KOPT-K1 (cell line): Measurements from ENCODE around the gene GPR27.

ENCODE experiments used
- H3K27ac ChIP-seq: fragments of 200-600 bp; sonication (generic); 2 replicates; pipeline ENCODE4 v1.5.1; 2016; ENCODE audit warnings: antibody characterized with exemption, mild to moderate bottlenecking, low read depth, low read length; ENCODE audit not compliant: poor library complexity, severe bottlenecking
- H3K36me3 ChIP-seq: fragments of 200-600 bp; sonication (generic); 2 replicates; pipeline ENCODE4 v1.5.1; 2017; ENCODE audit warnings: antibody characterized with exemption, mild to moderate bottlenecking, low read length, moderate library complexity; ENCODE audit not compliant: insufficient read depth
- H3K9me3 ChIP-seq: fragments of 200-600 bp; sonication (generic); 2 replicates; pipeline ENCODE4 v1.5.1; 2017; ENCODE audit warnings: antibody characterized with exemption, low read length, mild to moderate bottlenecking; ENCODE audit not compliant: insufficient read depth, poor library complexity, severe bottlenecking

GPR27 gene

DNA sequence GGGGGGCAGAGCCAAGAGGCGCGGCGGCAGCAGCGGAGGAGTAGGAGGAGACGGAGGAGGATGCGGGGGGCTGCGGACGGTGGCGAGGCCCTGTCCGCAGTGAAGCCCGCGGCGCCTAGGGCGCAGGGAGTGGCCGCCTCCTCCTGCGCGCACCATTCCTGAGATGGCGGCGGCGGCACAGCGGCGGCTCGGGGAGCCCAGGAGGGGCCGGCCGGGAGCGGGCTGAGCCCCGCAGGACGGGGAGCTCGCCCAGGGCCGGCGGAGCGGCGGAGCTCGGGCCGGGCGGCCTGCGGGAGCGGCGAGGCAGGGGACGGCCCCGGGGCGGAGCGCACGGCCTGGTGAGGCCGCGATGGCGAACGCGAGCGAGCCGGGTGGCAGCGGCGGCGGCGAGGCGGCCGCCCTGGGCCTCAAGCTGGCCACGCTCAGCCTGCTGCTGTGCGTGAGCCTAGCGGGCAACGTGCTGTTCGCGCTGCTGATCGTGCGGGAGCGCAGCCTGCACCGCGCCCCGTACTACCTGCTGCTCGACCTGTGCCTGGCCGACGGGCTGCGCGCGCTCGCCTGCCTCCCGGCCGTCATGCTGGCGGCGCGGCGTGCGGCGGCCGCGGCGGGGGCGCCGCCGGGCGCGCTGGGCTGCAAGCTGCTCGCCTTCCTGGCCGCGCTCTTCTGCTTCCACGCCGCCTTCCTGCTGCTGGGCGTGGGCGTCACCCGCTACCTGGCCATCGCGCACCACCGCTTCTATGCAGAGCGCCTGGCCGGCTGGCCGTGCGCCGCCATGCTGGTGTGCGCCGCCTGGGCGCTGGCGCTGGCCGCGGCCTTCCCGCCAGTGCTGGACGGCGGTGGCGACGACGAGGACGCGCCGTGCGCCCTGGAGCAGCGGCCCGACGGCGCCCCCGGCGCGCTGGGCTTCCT is at the start of gene GPR27:
Gene GPR27, plus strand, starts transcription at position 155 of the 909 bp plus-strand sequence. Its CDS starts 195 bp downstream, at position 350.
- Histone ChIP-seq H3K9me3 (peaks cover 8% of the 10 kb centered on the region), H3K27ac (no peak within 1 kb of the TSS), H3K36me3 (no peaks in the 10 kb centered on the region)

DNA sequence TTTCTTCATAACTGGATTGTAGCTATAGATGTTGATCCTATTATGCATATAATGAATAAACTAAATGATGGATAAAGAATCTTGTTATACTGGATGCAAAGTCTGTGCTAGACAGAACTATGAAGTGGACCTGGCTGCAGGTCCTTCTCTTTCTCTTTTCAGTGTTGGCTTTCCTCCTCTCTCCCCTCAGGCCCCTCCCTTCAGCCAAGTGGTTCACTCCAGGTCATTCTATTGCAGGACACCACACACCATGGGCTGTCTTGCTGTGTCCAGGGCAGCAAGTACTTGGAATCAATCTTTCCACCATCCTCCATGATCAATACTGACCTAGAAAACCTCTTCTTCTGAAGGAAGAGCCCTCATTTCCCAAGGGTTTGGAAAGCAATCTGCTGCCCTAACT is 48.7 kb upstream of the GPR27 start:
- Histone ChIP-seq H3K27ac (no peak overlapping the region), H3K9me3 (no peaks in the 10 kb centered on the region), H3K36me3 (no peaks in the 10 kb centered on the region)

DNA sequence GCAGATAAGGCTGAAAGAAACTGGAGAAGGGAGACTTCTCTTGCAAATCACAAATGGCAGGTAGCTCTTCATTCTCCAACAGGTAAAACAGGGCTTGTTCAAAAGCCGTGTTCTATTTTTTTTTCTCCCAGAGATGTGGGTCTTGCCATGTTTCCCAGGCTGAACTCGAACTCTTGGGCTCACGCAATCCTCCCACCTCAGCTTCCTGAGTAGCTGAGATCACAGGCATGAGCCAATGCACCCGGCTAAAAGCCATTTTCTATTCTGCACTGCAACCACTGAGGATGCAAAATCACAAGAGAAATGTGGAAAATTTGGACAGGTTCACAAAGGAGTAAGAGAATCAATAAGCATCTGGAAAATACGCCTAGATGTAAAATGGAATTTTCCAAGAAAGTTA is 48.0 kb upstream of the GPR27 start:
- Histone ChIP-seq H3K36me3 (no peaks in the 10 kb centered on the region), H3K9me3 (no peaks in the 10 kb centered on the region), H3K27ac (no peak overlapping the region)

DNA sequence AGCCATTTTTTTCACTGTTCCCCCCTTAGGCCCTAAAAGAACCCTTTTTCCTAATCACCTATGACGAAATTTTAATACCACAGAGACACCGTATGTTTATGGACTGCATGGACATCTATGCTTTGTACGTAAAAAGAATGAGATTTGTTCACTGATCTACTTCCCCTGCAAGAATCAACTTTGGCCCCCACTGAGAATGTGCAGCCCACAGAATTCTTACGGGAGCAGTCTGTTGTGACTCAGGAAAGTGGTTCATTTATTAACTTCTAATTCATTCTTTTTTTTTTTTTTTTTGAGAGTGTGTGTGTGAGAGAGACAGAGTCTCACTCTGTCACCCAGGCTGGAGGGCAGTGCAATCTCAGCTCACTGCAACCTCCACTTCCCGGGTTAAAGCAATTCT is 46.1 kb upstream of the GPR27 start:
- no peak overlapping the region for H3K27ac ChIP-seq
- no peaks in the 10 kb centered on the region for H3K36me3 ChIP-seq
- no peaks in the 10 kb centered on the region for H3K9me3 ChIP-seq

- no peaks in the 10 kb centered on the region for H3K36me3 ChIP-seq
- no peaks in the 10 kb centered on the region for H3K9me3 ChIP-seq
- no peak overlapping the region for H3K27ac ChIP-seq
Observed at GRCh38 chr3:71708476-71709105, 45.1 kb upstream of the GPR27 start.

- Histone ChIP-seq H3K9me3 (no peaks in the 10 kb centered on the region), H3K36me3 (no peaks in the 10 kb centered on the region), H3K27ac (no peak overlapping the region)
Observed at GRCh38 chr3:71709908-71710511, 43.6 kb upstream of the GPR27 start.

GRCh38 chr3:71710906-71711494 is 42.7 kb upstream of the GPR27 start:
- Histone ChIP-seq H3K36me3 (no peaks in the 10 kb centered on the region), H3K9me3 (no peaks in the 10 kb centered on the region), H3K27ac (no peak overlapping the region)

DNA sequence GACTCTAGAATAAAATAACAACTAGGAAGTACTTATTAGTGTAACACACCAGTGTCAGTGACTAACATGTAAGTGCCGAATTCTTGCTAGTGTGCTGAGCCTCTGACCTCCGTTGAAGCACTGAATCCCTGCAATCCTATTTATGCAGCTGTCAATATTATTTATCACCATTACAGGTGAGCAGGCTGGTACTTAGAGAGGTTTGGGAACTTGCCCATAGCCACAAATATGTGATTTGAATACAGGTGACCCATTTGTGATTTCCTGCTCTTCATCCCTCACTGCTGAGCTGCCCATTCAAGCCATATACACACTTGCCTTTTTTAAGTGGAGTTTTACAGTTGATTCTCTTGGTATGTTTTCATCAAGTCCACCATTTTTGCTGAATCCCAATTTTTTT is 40.6 kb upstream of the GPR27 start:
- no peaks in the 10 kb centered on the region for H3K9me3 ChIP-seq
- no peaks in the 10 kb centered on the region for H3K36me3 ChIP-seq
- no peak overlapping the region for H3K27ac ChIP-seq

DNA sequence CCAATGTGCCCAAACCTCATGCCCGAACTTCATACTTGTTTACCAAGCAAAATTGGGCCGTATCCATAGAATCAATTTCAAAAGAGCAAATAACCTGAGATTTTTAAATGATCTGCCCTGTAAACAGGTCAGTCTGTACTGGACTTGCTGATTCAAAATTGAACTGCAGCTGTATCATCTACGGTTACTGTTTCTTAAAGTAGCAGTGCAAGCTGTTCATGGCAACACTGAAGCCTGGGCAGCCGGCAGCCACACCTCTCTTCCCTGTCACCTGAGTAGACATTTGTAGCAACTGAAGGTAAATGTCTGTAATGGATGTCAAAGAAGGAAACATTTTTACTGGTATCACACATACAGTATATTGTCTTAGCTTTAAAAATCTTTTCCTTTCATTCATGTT is 39.1 kb upstream of the GPR27 start:
- Histone ChIP-seq H3K36me3 (no peaks in the 10 kb centered on the region), H3K9me3 (no peaks in the 10 kb centered on the region), H3K27ac (no peak overlapping the region)

- Histone ChIP-seq H3K27ac (no peak overlapping the region), H3K9me3 (no peaks in the 10 kb centered on the region), H3K36me3 (no peaks in the 10 kb centered on the region)
Observed at GRCh38 chr3:71718072-71718471, 35.6 kb upstream of the GPR27 start.

GRCh38 chr3:71721002-71721401 is 32.7 kb upstream of the GPR27 start:
- no peak overlapping the region for H3K27ac ChIP-seq
- no peaks in the 10 kb centered on the region for H3K36me3 ChIP-seq
- H3K9me3 ChIP-seq: no peaks in the 10 kb centered on the region

DNA sequence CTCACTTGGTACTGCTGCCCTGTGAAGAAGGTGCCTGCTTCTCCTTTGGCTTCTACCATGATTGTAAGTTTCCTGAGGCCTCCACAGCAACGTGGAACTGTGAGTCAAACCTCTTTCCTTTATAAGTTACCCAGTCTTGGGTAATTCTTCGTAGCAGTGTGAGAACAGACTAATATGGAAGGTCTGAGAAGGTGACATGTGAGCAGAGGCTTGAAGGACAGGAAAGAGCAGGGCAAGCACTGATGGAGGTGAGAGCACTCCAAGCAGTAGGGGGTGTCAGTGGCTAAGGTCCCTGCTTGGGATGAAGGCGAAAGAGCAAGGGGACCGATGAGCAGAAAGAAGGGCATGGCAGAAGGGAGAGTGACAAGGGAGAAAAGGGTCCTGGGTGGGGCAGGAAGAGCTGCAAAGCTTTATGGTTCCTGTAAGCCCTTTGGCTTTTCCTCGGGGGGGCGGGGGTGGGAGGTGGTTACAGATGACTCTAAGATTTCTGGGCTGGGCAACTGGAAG is 32.0 kb upstream of the GPR27 start:
- Histone ChIP-seq H3K9me3 (no peaks in the 10 kb centered on the region), H3K27ac (no peak overlapping the region), H3K36me3 (no peaks in the 10 kb centered on the region)

GRCh38 chr3:71722693-71723092 is 31.0 kb upstream of the GPR27 start:
- no peaks in the 10 kb centered on the region for H3K36me3 ChIP-seq
- H3K27ac ChIP-seq: no peak overlapping the region
- no peaks in the 10 kb centered on the region for H3K9me3 ChIP-seq

DNA sequence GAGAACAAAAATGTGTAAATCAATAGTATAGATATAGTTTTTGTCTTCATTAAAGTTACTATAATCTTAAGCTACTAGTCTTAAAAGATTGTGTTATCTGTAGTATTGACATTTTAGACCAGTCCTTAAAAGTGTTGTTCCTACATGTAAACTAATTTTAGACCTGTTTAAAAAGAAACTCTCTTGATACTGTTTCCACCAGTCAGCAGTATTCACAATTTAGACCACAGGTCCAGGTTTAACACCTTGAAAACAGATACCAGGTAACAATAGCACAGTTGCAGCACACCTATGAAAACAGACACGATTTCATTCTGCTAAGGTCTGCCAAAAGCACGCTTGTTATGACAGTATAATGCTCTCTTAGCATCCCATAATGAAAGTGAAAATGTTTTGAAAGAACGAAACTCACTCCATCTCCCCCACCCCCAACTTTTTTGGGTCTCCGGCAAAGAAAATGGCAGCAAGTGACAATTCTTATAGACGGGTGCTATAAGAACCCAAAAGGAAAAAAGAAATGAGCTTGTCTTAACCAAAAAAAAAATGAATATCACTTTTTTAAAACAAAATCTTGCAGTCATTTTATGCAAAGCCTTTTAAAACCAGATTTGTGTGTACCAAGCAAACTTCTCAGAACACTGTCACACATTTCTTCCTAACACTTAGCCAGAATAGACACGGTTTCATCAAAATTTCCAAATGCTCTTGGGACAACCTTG is 30.0 kb upstream of the GPR27 start:
- Histone ChIP-seq H3K27ac (no peak overlapping the region), H3K36me3 (no peaks in the 10 kb centered on the region), H3K9me3 (no peaks in the 10 kb centered on the region)

DNA sequence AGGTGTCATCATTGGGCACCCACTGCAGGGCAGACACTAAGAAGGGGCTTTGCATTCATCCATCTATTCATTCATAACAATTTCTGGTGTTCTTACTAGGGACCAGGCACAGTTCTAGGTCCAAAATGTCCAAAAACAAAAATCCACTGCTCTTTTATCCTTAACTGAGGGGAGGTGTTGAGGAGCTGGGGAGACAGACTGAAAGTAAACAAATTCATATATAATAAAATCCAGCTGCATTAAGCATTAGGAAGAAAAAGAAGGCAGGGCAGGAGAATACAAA is 29.5 kb upstream of the GPR27 start:
- Histone ChIP-seq H3K36me3 (no peaks in the 10 kb centered on the region), H3K27ac (no peak overlapping the region)

More for the DNA sequence above, 29.5 kb upstream of the GPR27 start:
- H3K9me3 ChIP-seq: no peaks in the 10 kb centered on the region
